AG09309 (cell line): Measurements from ENCODE around the gene ITGA5.

ENCODE experiments used
- DNase-seq: peaks from one replicate; pipeline ENCODE4 v3.0.0-alpha.2; 2010; ENCODE audit warnings: low read depth
- H3K4me3 ChIP-seq: 2 replicates; pipeline ENCODE4 v1.5.1; 2011; ENCODE audit warnings: mild to moderate bottlenecking, low read depth, low read length, moderate library complexity; ENCODE audit not compliant: control insufficient read depth
- TF ChIP-seq, protein P1 (sequence below): IDR thresholded peaks from 2 replicates; pipeline ENCODE4 v1.5.1; 2011; ENCODE audit warnings: mild to moderate bottlenecking, low read depth, low read length, inconsistent platforms; ENCODE audit not compliant: insufficient read depth, control insufficient read depth; ENCODE audit errors: missing control alignments

ITGA5 gene

DNA sequence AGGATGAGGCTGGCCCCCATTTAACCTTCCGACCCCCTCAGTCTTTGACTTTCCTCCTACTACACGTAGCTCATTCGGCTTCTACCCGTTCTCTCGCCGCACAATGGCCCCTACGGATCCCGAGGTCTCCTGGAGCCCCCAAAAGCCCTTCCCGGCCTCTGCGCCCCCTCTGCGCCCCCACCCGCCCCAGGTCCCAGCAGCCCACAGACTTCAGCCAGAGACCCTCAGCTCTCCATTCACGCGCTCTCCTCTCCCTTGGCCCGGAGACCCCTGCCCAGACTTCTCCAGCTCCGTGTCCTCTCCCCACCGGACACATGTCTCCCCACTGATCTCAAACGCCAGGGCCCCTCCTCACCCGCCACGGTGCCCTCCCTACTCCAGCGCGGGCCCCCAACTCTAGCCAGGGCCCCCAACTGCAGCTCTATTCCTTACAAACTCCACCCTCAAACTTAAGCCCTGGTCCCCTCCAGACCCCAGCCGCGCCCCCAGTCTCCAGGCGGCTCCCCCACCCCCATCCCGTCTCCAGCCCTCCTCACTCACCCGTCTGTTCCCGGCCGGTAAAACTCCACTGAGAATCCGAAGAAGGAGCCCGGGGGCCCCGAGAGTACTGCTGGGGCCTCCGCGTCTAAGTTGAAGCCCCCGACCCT lies 502 bp downstream of the ITGA5 start:
- peak overlapping the region; percentile 97 for H3K4me3 ChIP-seq
- TF ChIP-seq, protein P1, sequence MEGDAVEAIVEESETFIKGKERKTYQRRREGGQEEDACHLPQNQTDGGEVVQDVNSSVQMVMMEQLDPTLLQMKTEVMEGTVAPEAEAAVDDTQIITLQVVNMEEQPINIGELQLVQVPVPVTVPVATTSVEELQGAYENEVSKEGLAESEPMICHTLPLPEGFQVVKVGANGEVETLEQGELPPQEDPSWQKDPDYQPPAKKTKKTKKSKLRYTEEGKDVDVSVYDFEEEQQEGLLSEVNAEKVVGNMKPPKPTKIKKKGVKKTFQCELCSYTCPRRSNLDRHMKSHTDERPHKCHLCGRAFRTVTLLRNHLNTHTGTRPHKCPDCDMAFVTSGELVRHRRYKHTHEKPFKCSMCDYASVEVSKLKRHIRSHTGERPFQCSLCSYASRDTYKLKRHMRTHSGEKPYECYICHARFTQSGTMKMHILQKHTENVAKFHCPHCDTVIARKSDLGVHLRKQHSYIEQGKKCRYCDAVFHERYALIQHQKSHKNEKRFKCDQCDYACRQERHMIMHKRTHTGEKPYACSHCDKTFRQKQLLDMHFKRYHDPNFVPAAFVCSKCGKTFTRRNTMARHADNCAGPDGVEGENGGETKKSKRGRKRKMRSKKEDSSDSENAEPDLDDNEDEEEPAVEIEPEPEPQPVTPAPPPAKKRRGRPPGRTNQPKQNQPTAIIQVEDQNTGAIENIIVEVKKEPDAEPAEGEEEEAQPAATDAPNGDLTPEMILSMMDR, result no peak
- no peak for DNase-seq

- TF ChIP-seq, protein P1, result no peak
- H3K4me3 ChIP-seq, result peak overlapping the region; percentile 97
- no peak for DNase-seq
Observed at GRCh38 chr12:54417712-54418440, 1.2 kb downstream of the ITGA5 start.

GRCh38 chr12:54416687-54417603 lies 2.1 kb downstream of the ITGA5 start:
- H3K4me3 ChIP-seq, result peak overlapping the region; percentile 97
- DNase-seq, result no peak
- TF ChIP-seq, protein P1, result no peak

GRCh38 chr12:54415221-54415929 lies 3.7 kb downstream of the ITGA5 start:
- TF ChIP-seq, protein P1, result no peak
- no peak overlapping the region for H3K4me3 ChIP-seq
- DNase-seq, result no peak

GRCh38 chr12:54413284-54414190 lies 5.5 kb downstream of the ITGA5 start:
- TF ChIP-seq, protein P1, result no peak
- no peak overlapping the region for H3K4me3 ChIP-seq
- no peak for DNase-seq

DNA sequence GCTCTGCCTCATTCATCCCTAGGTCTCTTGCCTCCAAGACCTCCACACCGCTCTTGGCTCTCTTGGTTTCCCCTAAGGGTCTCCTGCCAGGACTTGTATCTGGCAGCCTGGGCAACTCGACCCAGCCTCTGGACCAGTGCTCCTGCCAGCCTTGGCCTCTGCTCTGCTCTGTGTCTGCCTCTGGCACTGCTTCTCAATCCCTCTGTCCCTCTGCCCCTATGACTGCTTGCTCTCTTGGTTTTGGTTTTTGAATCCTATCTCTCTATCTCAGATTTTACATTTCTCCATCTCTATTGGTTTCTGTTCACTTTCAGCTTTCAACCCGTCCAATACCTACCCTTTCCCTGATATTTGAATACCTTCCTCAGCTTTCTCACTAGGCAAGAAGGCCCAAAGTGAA lies 6.3 kb downstream of the ITGA5 start:
- TF ChIP-seq, protein P1, result no peak
- H3K4me3 ChIP-seq, result no peak overlapping the region
- no peak for DNase-seq
